ENCODE results near the gene NEDD4L.

Gene NEDD4L

DNA sequence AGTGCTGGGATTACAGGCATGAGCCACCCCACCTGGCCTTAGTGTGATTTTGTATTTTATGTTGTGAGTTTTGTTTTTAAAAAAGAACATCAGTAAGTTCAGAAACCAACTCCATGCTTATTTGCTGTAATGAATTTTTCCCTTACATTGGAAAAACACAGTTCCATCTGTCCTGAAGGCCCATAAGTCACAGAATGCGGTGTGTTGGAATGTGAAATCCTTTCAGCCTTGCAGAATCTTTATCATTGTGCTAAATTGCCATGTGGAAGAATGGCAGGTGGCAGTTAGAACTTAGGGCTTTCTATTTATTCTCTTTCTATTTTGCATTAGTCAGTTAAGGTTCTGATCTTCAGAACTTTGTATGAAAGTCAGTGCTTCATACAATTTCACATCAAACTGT is 52.6 kb downstream of the NEDD4L start:
- DNase-seq = no peak

DNA sequence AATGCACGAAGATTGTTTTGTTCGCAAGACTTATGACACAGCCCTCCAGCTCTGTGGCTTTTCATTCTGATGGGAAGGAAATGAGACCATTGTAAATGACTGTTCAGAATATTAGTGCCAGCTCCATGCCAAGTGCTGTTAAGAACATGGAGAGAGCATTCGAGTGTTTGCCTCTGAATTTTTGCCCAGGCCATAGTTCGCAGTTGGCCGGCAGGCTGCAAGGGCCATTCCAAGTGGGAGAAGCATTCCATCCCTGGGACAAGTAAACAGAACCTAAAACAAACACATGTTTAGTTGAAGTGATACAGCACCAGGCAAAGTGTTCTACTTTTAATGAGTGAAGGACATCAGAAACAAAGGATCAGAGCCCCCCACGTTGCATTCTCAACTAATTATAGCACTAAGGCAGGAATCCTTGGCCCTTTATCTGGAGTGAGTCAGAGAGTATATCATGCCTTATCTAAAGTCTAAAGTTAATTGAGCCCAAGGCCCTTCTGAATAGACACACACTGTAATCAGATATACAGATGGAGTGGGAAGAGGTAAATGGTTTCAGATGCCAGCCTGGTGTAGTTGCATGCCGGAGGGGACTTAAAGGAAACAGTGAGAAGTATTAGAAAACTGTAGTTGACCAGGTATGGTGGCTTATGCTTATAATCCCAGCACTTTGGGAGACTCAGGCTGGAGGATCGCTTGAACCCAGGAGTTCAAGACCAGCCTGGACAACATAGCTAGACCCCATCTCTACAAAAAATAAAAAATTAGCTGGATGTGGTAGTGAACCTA is 53.3 kb downstream of the NEDD4L start:
- no peak for DNase-seq

DNA sequence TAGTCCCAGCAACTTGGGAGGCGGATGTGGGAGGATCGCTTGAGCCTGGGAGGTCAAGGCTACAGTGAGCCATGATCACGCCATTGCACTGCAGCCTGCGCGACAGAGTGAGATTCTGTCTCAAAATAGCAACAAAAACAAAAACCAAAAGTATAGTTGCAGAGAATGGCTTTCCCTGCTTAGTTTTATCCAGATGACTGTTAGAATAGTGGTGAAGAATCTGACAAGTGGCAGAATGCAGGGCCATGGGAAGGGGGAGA is 53.8 kb downstream of the NEDD4L start:
- DNase-seq = no peak

DNA sequence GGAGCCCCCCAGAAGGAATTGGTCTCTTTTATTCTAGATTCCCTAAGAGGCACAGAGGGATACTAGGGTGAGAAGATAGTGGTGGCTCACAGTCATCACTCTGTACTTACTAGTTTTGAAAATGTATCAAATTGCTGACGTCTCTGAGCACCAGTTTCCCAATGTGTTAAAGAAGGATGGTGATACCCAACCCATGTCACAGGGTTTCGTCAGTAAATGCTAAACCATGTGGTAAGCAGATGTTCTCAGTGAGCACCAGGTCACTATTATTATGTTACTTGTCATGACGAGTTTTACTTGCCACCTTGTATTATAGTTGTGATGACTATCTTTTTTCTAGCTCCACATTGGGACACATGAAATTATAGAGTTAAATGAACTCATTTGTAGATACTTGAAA is 54.7 kb downstream of the NEDD4L start:
- DNase-seq = no peak

DNA sequence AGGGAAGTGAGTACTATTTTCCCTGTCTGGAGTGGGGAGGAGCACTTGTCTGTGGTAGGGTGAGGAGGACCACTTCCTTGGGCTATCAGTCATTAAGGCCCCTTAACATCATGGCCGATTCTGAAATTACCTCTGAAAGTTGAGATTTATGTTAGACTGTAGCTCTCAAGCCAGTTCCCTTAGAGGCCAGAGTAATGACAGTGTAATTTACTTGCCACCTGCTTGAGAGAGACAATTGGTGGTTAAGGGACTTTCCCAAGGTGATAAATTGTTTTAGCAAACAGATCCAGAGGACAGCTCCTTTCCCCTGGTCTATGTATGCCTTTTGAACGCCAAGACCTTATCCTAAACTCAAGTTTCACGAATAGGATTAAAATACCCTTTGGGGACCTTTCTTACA is 56.1 kb downstream of the NEDD4L start:
- no peak for DNase-seq

DNA sequence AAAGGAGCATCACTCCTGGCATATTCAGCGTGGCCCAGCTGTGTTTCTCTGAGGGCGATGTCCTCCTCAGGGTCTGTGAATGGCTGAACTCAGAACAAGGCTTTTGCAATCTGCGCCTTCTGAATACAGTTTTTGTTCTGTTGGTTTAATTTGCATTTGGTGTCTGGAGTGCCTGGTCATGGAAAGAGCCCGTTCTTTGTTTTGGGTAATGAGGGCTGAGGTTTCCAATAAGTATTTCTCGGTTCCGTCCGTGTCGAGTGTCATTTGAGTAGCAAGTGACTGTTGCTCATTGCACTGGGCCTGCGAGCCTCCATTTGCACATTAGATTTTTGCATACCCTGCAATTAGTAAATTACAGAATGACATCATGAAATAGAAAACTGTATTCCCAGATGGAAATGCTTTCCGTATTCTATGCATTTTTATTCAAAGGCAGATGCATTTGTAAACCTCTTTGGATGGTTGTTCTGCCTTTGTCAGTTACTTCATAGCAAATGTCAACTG is 57.3 kb downstream of the NEDD4L start:
- no peak for DNase-seq

DNA sequence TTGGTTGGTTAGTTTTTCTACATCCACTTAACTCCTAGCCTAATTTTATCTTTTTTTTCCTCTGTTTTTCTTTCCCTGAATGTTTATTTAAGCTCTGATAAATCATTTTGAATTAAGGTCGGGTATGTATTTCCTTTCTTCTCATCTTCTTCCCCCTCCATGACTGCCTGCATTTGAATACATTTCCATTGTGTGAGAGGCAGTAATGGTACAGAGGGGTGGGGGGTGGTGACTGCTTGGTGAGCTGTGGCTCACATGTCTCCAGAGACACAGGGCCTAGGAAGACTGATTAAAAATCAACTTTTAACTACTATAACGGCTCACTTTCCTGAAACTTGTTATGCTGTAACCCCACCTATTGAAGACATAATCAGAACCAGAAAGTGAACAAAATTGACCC is 58.0 kb downstream of the NEDD4L start:
- no peak for DNase-seq

DNA sequence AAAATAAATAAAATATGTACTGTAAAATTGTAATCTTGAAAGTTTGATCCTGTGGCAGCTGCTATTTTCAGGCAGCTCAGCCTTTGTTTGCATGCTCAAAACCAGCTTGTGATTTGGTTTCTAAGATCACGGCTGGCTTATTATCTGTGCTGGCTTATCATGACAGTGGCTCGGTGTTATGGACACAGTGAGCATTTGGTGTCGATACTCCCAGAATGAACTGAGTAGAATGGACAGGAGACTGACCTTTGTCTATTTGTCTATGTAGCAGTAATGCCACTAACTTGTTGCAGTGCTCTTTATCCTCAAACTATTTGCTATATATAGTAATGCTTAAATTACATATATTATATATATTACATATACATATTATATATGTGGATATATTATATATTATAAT is 58.8 kb downstream of the NEDD4L start:
- no peak for DNase-seq

DNA sequence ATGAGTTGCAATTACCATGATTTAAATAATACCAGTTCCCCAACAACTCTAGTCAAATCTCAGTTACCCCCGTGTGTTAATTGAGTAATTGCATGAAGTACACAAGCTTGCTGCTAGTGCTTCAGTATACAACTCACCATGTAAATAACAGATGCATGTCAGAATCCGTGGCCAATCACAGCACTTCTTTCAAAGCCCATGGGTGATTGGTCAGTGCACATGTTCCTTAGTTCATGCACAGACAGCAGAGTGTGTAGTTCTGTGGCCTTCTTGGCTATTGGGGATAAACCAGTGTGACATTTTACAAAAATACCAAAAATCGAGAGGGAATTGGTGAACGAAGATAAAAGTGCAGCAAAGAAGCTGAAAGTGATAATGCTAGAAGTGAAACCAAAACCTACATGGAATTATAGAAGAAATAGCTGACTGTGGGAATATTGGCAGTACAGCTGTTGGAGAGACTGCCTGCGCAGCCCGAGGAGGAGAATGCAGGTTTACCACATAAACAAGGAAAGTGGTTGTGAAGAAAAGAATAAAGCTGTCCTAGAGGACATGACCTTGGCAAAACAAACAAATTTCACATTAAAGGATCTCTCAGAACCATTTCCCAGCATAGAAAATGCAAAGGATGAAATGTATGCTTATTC is 59.4 kb downstream of the NEDD4L start:
- peak; percentile 79 for DNase-seq

DNA sequence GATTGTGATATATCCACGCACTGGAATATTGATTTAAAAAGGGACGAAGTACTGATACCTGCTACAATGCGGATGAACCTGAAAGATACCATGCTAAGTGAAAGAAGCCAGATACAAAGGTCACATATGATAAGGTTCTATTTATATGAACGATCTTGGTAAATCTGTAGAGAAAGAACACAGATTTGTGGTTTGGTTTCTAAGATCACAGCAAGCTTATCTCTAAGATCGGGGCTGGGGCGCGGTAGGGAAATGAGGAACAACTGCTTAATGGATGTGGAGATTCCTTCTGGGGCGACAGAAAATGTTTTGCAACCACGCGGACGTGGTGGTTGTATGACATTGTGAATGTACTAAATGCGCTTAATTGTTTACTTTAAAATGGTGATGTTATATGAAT is 60.1 kb downstream of the NEDD4L start:
- DNase-seq = no peak

DNA sequence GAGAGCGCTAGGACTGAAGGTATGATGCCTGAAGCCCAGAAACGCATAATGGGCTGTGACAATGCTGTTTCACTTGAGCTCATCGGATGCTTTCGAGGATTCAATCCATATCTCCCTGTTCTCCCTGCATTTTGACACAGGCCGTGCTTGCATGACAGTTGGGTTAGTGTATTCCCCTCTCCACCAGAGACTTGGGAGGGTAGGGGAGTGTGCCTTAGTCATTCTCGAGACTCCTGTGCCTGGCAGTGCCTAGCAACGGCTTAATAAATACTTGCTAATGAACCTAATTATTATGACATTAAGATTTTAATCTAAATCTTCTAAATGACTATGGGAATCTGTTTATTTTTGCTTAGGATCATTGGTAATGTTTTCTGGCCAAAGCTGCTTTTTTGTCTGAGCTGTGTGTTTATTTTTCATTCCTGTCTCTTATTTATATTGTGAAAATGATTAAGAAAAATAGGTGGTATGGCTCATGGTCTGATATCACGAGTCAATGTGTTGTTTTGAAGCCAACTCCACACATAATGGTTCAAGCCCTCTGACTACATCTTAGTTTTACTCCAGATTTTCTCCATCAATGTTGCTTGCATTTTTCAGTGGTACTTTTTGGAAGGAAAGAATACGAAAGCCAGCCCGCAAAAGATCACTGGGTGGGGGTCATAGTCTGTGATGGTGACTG is 61.3 kb downstream of the NEDD4L start:
- DNase-seq = no peak

DNA sequence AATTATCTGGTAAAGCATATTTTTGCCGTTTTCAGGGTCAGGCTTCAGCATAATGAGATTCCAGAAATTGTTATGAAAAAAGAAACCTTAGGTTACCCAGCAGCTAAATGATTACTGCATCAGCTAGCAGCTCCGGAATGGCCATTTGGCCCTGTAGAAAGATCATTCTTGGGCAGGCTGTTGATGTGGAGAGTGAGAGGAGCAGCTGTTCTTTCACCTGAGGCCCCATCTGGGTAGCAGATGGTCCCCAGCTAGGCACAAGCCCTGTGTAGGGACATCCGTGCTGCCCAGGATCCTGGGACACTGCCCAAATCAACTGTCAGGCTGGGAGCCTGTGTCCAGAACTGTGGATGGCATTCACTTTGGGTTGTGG is 61.8 kb downstream of the NEDD4L start:
- no peak for DNase-seq

DNA sequence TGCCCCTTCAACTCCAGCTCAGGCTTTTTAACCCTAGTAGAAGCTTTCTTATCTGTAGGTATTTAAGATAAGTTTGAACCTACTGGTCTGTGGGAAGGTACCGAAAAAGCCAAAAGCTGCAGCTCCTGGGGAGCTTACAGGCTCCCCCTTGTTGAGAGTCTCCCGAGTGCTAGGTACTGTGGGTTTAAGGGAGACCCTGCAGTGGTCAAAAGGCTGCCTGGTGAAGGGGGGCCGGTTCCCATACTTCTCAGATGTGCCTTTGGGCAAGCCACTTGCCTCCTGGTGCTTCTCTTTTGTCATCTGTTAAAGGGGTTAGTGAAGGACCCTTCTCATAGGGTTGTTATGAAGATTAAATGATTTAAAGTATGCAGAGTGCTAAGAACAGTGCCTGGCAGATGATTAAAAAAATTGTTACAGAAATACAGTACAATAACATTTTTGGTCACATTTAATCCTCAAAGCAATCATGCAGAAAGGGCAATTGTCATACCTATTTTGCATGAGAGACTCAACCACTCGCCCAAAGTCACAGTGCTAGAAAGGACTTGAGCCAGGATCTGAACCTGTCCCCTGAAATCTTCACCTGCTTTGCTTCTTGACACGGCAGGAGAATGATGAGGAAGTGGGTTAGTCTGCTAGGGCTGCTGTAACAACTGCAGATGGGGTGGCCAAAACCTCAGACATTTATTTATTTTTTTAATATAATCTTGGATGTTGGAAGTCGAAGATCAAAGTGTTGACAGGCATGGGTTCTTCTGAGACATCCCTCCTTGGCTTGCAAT is 62.5 kb downstream of the NEDD4L start:
- no peak for DNase-seq

DNA sequence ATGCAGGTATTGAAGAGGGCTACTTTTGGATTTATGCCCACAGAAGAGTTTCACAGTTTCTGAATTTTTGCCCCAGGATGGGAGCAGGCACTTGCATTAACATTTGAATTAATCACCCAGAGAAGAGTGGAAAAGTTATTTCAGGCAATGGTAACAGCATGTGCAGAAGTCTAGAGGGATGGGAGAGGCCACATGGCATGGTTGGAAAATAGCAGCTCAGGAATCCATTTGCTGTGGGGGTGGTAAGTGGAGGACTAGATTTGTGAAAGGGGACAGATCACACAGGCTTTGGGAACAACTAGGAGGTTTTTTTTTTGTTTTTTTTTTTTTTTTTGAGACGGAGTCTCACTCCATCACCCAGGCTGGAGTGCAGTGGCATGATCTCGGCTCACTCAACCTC is 65.2 kb downstream of the NEDD4L start:
- no peak for DNase-seq

DNA sequence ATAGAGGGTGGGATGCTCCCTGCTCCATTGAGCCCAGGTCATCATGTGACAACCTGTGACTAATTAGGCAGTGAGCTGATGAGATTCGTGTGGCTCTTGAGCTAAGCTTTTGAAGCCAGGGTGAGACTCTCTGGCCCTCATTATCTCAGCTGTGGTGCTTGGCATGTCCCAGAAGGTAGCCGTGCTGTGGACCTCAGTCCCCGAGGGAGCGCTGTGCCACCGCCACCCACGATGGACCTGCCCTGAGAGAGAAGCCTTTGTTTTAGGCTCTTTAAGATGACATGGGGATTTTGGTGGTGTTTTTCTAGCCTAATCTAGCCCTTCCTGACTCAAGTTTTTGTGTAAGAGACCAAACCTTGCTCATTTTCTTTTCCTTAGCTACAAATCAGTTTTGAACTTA is 66.4 kb downstream of the NEDD4L start:
- no peak for DNase-seq

DNA sequence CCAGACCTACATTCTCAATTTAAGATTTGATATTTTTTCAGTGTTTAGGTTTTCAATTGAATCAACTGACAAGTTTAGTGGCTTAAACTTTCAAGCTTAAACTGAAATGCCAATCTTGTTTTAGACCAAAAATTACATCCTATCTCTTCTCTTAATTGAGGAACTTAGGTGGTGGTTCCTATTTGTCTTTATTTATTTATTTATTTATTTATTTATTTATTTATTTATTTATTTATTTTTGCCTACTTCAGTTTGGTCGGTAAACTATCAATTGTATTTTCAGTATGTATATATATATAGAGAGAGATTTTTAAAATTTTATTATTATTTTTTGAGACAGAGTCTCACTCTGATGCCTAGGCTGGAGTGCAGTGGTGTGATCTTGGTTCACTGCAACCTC is 68.1 kb downstream of the NEDD4L start:
- no peak for DNase-seq

DNA sequence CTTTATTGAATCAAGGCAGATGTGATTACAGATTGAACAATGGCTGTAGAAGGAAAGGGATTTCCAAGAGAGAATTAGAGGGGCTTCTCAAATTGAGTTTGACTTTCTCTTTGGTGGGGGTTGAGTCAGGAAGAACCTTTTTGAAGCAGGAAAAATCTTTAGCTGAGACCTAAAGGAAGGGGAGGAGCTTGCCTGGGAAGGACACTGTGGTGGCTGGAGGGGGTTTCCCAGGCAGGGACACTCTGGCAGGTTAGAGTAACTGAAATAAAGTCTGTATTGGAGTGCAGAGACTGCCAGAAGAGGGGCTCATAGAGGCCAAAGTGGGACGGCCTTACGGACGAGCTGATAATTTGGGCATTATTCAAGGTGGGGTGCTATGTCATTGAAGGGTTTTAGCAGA is 69.3 kb downstream of the NEDD4L start:
- no peak for DNase-seq

DNA sequence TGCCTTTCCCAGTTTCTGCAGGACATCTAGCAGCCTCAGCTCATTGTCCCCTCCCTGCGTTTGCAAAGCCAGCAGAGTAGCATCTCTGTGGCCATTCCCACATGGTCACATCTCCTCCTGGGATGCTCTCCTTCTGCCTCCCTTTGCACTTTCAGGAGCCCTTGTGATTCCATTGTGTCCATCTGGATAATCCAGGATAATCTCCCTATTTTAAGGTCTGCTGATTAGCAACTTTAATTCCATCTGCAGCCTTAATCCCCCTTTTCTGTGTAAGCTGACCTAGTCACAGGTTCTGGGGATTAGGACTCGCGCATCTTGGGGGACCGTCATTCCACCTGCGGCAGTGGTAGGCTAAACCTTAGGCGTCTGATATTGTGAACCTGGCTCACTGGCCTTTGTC is 70.7 kb downstream of the NEDD4L start:
- no peak for DNase-seq

DNA sequence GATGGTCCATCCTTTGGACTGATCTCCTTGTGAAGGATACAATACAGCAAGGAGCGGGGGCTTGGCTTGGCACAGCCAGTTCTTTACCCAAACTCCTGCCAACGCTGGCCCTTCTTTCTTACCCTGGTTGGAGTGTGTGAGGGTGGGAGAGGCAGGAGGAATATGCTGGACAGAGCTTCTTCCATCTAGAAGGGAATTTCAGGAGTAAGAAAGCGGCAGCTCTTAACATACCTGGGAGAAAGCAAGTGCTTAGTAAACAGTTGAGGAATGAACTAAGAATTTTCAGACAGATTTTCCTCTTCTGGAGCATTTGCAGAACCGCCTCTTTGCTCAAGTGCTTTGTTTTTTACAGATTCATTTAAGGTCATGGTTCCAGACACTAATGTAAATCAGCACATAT is 72.8 kb downstream of the NEDD4L start:
- no peak for DNase-seq

DNA sequence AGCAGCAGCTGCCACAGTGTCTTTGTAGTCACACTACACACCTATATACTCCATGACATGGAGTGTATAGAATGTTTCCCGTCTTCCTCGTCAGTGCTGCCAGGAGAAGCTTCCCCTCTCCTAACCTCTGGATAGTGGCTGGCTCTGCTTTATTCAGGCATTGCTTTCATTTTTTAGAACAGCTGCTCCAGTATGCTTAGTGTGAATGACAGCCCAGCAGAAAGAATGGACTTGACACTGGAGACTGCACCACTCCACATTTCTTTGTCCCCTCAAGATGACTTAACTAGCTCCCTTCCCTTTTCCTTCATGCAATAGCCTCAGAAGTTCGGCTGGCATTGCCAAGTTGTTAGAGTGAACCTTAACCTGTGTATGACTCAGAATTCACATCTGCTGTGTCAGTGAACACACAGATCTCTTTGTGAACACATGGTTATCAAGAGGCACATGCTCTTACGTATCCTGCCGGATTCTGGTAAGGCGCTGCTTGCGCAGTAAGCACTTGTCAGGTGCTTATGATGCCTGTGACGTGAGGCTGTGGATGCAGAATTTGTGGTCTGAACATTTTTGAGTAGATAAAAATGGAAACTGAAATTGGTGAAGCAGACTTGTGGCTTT is 73.9 kb downstream of the NEDD4L start:
- DNase-seq = peak; percentile 64

DNA sequence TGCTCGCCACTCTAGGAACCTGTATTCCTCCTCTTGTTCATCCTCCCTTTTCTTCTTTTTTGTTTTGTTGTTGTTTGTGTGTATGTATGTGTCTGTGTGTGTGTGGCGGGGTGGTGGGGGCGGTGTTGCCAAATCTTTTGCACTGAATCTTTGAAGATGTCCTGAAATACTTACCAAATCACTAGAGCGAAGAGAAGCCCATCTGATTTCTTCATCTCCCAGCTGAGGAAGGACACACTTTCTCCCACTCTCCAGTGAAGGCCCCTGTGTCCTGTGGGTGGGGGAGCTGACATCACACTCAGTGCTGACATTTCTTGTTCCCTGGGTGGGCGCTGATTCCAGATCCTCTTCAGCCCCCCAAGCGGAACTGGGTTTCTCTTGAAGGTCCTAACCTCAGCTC is 74.5 kb downstream of the NEDD4L start:
- no peak for DNase-seq

DNA sequence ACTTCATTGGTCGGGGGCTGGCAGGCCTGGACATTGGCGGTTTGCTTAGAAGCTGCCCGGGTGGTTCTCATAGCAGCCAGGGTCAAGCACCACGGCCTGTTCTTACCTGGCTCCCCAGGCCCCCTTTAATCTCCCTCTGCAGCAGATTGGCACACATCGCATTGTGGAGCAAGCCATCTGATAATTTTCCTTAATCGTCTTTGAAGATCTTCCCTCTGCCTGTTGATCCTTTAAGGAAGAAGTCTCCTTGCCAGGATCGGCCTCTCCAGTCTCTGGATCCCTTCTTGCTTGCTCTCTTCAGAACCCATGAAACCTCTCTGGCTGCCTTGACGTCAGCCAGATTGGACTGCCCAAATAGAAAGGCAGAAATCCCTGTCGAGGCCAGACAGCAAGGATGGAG is 75.8 kb downstream of the NEDD4L start:
- DNase-seq = no peak

DNA sequence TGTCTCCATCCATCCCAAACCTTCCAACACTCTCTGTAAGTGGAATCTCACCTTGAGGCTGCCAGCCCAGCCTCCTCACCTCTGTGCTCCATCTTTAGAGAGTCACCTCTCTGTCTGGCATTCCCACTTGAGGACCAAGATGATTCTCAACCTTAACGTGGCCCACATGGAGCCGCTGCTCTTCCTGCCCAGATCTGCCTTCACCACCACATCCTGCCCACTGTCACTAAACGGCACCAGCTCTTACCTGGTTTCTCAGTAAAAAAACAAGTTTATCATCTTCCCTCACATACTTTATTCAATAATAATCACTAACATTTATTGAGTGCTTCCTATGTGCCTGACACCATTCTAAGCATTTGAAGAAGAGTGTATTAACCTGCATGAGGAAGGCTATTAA is 80.4 kb downstream of the NEDD4L start:
- no peak for DNase-seq

Data from RPMI8226 (cell line).